ENCODE data around the gene CSF1.

Gene CSF1

DNA sequence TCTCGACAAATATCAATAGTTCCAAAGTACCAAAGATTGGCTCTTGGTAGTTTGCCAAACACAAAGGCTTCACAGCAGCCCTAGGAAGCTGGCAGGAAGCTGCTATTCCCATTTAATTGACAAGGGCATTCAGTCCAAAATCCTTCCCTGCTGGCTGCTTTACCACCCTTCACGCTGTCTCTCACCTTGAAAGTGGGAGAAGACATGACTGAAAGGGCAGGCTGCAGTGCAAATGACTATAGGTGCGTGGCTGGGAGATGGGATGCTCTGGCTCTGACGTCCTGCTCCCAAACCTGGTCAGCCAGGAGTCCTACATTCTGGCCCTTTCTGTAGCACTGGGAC is 3.8 kb upstream of the CSF1 start:
- Histone ChIP-seq H3K4me1 (ENCODE audit: control insufficient read depth, low read depth, low read length) (no peaks in the 10 kb centered on the region), H3K27ac (ENCODE audit: low read depth, low read length) (no peak overlapping the region), H4K5ac (ENCODE audit: low read length) (no peak overlapping the region), H3K4me2 (ENCODE audit: low read length) (no peak overlapping the region), H3K36me3 (ENCODE audit: control insufficient read depth, insufficient read depth, low read length) (no peaks in the 10 kb centered on the region), H2BK15ac (replicated peaks; ENCODE audit: low read depth) (no peak overlapping the region), H3K27me3 (ENCODE audit: insufficient read depth, low read length, poor library complexity) (peaks cover 3% of the 10 kb centered on the region), H2BK120ac (ENCODE audit: low read depth, low read length) (no peak overlapping the region), H3K79me1 (ENCODE audit: low read length) (no peaks in the 10 kb centered on the region), H3K4me3 (ENCODE audit: low read length) (no peak overlapping the region), H3K9ac (ENCODE audit: low read length) (no peak overlapping the region), H3K4ac (ENCODE audit: low read depth, low read length) (no peak overlapping the region), H2BK5ac (ENCODE audit: low read length) (no peak overlapping the region), H3K18ac (ENCODE audit: low read length) (no peak overlapping the region), H4K8ac (ENCODE audit: low read depth, low read length) (no peak overlapping the region), H3K23ac (ENCODE audit: low read length) (no peak overlapping the region), H2AK5ac (ENCODE audit: low read length) (no peak overlapping the region), H3K56ac (ENCODE audit: low read length) (no peak overlapping the region), H3K79me2 (ENCODE audit: control insufficient read depth, insufficient read depth, low read length) (no peaks in the 10 kb centered on the region)
- no CpG with 5 or more reads among the region's 4 CpGs for WGBS (ENCODE audit: extremely low coverage, insufficient coverage, low lambda C conversion rate)
- no peak for DNase-seq

DNA sequence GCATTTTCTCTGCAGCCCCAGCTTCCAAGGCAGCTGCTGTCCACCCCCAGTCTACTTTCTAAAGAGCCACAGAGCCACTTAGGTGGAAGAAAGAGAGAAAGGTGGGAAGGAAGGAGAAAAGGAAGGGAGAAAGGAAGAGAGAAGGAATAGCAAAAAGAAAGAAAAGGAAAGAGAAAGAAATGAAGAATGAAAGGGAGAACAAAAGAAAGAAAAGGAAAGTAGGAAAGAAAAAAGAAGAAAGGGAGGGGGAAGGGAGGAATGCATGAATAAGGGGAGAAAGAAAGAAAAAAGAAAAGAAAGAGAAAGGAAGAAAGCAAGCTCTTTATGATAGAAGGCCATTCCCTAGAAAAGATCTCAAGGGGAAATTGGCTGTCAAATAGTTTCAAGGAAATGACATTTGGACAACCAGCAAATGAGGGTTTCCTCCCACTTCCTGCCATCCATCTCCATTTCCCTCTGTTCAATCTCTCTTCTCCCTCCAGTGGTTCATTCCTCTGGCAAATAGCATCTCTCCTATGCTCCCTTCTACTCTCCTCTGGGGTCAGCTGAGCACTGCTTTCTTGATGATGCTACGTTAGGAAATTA is 3.4 kb upstream of the CSF1 start:
- Histone ChIP-seq H3K4me1 (ENCODE audit: control insufficient read depth, low read depth, low read length) (no peaks in the 10 kb centered on the region), H2BK120ac (ENCODE audit: low read depth, low read length) (no peak overlapping the region), H2BK15ac (replicated peaks; ENCODE audit: low read depth) (no peak overlapping the region), H3K27ac (ENCODE audit: low read depth, low read length) (no peak overlapping the region), H3K18ac (ENCODE audit: low read length) (no peak overlapping the region), H2AK5ac (ENCODE audit: low read length) (no peak overlapping the region), H3K27me3 (ENCODE audit: insufficient read depth, low read length, poor library complexity) (peaks cover 3% of the 10 kb centered on the region), H3K23ac (ENCODE audit: low read length) (no peak overlapping the region), H4K8ac (ENCODE audit: low read depth, low read length) (no peak overlapping the region), H2BK5ac (ENCODE audit: low read length) (no peak overlapping the region), H3K4me2 (ENCODE audit: low read length) (no peak overlapping the region), H3K4ac (ENCODE audit: low read depth, low read length) (no peak overlapping the region), H4K5ac (ENCODE audit: low read length) (no peak overlapping the region), H3K79me2 (ENCODE audit: control insufficient read depth, insufficient read depth, low read length) (no peaks in the 10 kb centered on the region), H3K56ac (ENCODE audit: low read length) (no peak overlapping the region), H3K79me1 (ENCODE audit: low read length) (no peaks in the 10 kb centered on the region), H3K9ac (ENCODE audit: low read length) (no peak overlapping the region), H3K4me3 (ENCODE audit: low read length) (no peak overlapping the region), H3K36me3 (ENCODE audit: control insufficient read depth, insufficient read depth, low read length) (no peaks in the 10 kb centered on the region)
- DNase-seq: no peak
- no CpG with 5 or more reads among the region's 1 CpG for WGBS (ENCODE audit: extremely low coverage, insufficient coverage, low lambda C conversion rate)

DNA sequence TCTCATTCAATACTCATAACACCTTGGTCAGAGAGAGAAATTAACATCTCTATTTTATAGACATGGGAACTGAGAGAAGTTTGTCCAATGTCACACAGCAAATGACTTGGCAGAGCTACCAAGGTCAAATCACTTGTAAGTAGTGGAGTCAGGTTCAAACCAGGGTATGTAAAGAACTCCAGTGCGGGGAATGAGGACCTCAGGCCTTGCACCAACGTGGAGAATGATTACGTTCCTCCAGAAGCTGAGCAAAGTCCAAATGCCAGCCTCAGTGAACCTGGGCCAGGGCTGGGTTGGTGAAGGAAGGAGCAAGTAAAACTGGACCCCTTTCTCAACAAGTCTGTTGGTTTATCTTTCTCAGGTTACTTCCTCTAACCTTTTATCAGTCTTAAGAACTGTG is 1.8 kb upstream of the CSF1 start:
- H3K36me3 ChIP-seq (ENCODE audit: control insufficient read depth, insufficient read depth, low read length): no peaks in the 10 kb centered on the region
- WGBS (ENCODE audit: extremely low coverage, insufficient coverage, low lambda C conversion rate): no CpG with 5 or more reads among the region's 3 CpGs
- H3K27me3 ChIP-seq (ENCODE audit: insufficient read depth, low read length, poor library complexity): peaks cover 3% of the 10 kb centered on the region
- H3K79me2 ChIP-seq (ENCODE audit: control insufficient read depth, insufficient read depth, low read length): no peaks in the 10 kb centered on the region
- H3K56ac ChIP-seq (ENCODE audit: low read length): no peak overlapping the region
- no peak overlapping the region for H3K4ac ChIP-seq (ENCODE audit: low read depth, low read length)
- H2BK5ac ChIP-seq (ENCODE audit: low read length): no peak overlapping the region
- H3K4me3 ChIP-seq (ENCODE audit: low read length): no peak overlapping the region
- no peak overlapping the region for H3K27ac ChIP-seq (ENCODE audit: low read depth, low read length)
- no peak overlapping the region for H4K5ac ChIP-seq (ENCODE audit: low read length)
- H2BK120ac ChIP-seq (ENCODE audit: low read depth, low read length): no peak overlapping the region
- H2BK15ac ChIP-seq (replicated peaks; ENCODE audit: low read depth): no peak overlapping the region
- H3K9ac ChIP-seq (ENCODE audit: low read length): no peak overlapping the region
- no peaks in the 10 kb centered on the region for H3K79me1 ChIP-seq (ENCODE audit: low read length)
- no peak overlapping the region for H4K8ac ChIP-seq (ENCODE audit: low read depth, low read length)
- H3K4me1 ChIP-seq (ENCODE audit: control insufficient read depth, low read depth, low read length): no peaks in the 10 kb centered on the region
- H3K23ac ChIP-seq (ENCODE audit: low read length): no peak overlapping the region
- H3K18ac ChIP-seq (ENCODE audit: low read length): no peak overlapping the region
- no peak for DNase-seq
- H2AK5ac ChIP-seq (ENCODE audit: low read length): no peak overlapping the region
- H3K4me2 ChIP-seq (ENCODE audit: low read length): no peak overlapping the region

DNA sequence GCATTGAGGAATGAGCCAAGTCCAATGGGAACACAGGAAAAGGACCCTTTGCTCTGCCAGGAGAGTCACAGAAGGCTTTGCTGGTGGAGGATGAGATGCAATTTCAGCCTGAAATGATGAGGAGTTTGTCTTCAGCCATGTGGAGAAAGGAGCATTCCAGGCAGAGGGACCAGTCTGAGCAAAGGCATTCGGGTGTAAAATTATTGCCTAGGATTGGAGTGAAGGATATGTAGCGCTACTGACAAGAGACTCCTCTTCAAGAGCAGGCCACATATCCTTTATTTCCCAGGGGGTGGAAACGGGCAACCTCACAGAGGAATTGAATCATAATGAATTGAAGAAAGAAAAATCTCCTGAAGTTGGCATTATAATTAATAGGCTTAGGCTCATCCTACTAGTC is 1.1 kb upstream of the CSF1 start:
- no peaks in the 10 kb centered on the region for H3K36me3 ChIP-seq (ENCODE audit: control insufficient read depth, insufficient read depth, low read length)
- no CpG with 5 or more reads among the region's 3 CpGs for WGBS (ENCODE audit: extremely low coverage, insufficient coverage, low lambda C conversion rate)

DNA sequence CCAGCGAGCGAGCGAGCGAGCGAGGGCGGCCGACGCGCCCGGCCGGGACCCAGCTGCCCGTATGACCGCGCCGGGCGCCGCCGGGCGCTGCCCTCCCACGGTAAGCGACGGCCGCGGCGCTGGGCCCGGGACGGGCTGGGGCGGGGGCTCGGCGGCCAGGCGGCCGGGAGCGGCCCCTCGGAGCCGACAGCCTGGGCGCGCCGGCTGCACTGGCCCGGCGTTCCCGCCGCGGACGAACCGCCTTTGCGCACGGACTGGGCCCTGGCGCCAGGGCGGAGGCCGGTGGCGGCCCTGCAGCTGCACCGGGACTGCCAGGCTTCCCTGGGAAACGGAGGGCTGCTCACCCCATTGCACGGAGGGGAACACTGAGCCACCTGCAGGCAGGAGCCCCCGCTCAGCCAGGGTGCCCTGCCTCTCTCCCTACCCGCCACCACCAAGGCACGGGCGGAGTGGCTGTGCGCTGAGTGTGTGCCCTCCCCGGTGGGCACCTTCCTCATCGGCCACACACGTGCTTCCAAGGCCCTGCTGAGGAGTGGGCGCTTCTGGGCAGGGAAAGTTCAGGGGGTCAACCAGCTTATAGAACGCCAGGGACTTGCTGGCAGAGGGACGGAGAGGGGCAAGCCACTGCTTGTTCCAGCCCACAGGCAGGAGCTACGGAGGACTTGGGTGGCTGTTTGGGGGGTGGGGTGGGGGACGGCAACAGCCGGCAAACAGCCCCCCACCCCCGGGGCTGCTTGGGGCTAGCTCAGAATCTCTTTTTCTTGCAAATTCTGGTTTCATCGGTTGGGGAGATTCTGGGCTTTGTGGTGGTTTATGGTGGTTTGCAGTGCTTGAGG is 532 bp downstream of the CSF1 start:
- Histone ChIP-seq H3K79me1 (ENCODE audit: low read length) (no peaks in the 10 kb centered on the region), H3K36me3 (ENCODE audit: control insufficient read depth, insufficient read depth, low read length) (no peaks in the 10 kb centered on the region), H3K4me3 (ENCODE audit: low read length) (peak overlapping the region; percentile 49), H2AK5ac (ENCODE audit: low read length) (no peak overlapping the region), H3K9ac (ENCODE audit: low read length) (peak overlapping the region; percentile 74), H2BK120ac (ENCODE audit: low read depth, low read length) (no peak overlapping the region), H3K27ac (ENCODE audit: low read depth, low read length) (no peak overlapping the region), H3K27me3 (ENCODE audit: insufficient read depth, low read length, poor library complexity) (peaks cover 3% of the 10 kb centered on the region), H3K4me2 (ENCODE audit: low read length) (peak overlapping the region; percentile 71), H4K5ac (ENCODE audit: low read length) (no peak overlapping the region), H3K79me2 (ENCODE audit: control insufficient read depth, insufficient read depth, low read length) (no peaks in the 10 kb centered on the region), H3K18ac (ENCODE audit: low read length) (peak overlapping the region; percentile 39), H2BK15ac (replicated peaks; ENCODE audit: low read depth) (no peak overlapping the region), H3K4ac (ENCODE audit: low read depth, low read length) (peak overlapping the region; percentile 45), H3K56ac (ENCODE audit: low read length) (peak overlapping the region; percentile 78), H4K8ac (ENCODE audit: low read depth, low read length) (no peak overlapping the region), H3K23ac (ENCODE audit: low read length) (peak overlapping the region; percentile 83), H3K4me1 (ENCODE audit: control insufficient read depth, low read depth, low read length) (no peaks in the 10 kb centered on the region), H2BK5ac (ENCODE audit: low read length) (no peak overlapping the region)
- WGBS (ENCODE audit: extremely low coverage, insufficient coverage, low lambda C conversion rate): no CpG with 5 or more reads among the region's 70 CpGs
- DNase-seq: peak; percentile 22

More for the DNA sequence above, 1.1 kb upstream of the CSF1 start:
- Histone ChIP-seq H3K79me2 (ENCODE audit: control insufficient read depth, insufficient read depth, low read length) (no peaks in the 10 kb centered on the region), H3K18ac (ENCODE audit: low read length) (no peak overlapping the region), H3K79me1 (ENCODE audit: low read length) (no peaks in the 10 kb centered on the region), H3K4me1 (ENCODE audit: control insufficient read depth, low read depth, low read length) (no peaks in the 10 kb centered on the region), H3K4me3 (ENCODE audit: low read length) (no peak overlapping the region), H3K9ac (ENCODE audit: low read length) (no peak overlapping the region), H2AK5ac (ENCODE audit: low read length) (no peak overlapping the region), H4K8ac (ENCODE audit: low read depth, low read length) (no peak overlapping the region), H2BK5ac (ENCODE audit: low read length) (no peak overlapping the region), H3K4ac (ENCODE audit: low read depth, low read length) (no peak overlapping the region), H3K56ac (ENCODE audit: low read length) (no peak overlapping the region), H3K4me2 (ENCODE audit: low read length) (no peak overlapping the region), H3K27ac (ENCODE audit: low read depth, low read length) (no peak overlapping the region), H3K27me3 (ENCODE audit: insufficient read depth, low read length, poor library complexity) (peaks cover 3% of the 10 kb centered on the region), H4K5ac (ENCODE audit: low read length) (no peak overlapping the region), H2BK15ac (replicated peaks; ENCODE audit: low read depth) (no peak overlapping the region), H2BK120ac (ENCODE audit: low read depth, low read length) (no peak overlapping the region), H3K23ac (ENCODE audit: low read length) (no peak overlapping the region)
- DNase-seq: no peak
